Thoracic aorta (tissue), 2 donors: ENCODE measurements around the gene XPR1. TPM values are rescaled to one million over a fixed set of nuclear protein-coding genes. Genes with fewer than 3 reads are reported as not detected.

ENCODE experiments used
- ATAC-seq: fragments of 150-250 bp; one replicate; pipeline ENCODE4 v1.8.0; 2017; ENCODE audit warnings: low read depth; ENCODE audit not compliant: insufficient number of reproducible peaks, low FRiP score
- DNase-seq: peaks from one replicate; pipeline ENCODE4 v3.0.0-alpha.2; 2020; ENCODE audit warnings: low spot score
- H3K27ac ChIP-seq, 2 donors: fragments of 200-600 bp; sonication (generic); 1 replicate in 1 of 2; 2 replicates in 1 of 2; pipeline ENCODE4 v1.5.1; 2016; ENCODE audit warnings: mild to moderate bottlenecking in 2 of 2, moderate library complexity in 2 of 2
- H3K27me3 ChIP-seq: fragments of 200-600 bp; sonication (generic); replicated peaks from 2 replicates; pipeline ENCODE4 v1.6.0; 2016; ENCODE audit warnings: mild to moderate bottlenecking; ENCODE audit not compliant: insufficient read depth
- H3K36me3 ChIP-seq: fragments of 200-600 bp; sonication (generic); one replicate; pipeline ENCODE4 v1.5.1; 2016
- H3K4me1 ChIP-seq, 2 donors: fragments of 200-600 bp; sonication (generic); 1 replicate in 1 of 2; 2 replicates in 1 of 2; pipeline versions ENCODE4 v1.5.1 to v1.6.0; 2016; ENCODE audit warnings: low read depth in 2 of 2, mild to moderate bottlenecking in 1 of 2; ENCODE audit not compliant: control insufficient read depth in 1 of 2
- H3K4me3 ChIP-seq: fragments of 200-600 bp; sonication (generic); 2 replicates; pipeline ENCODE4 v1.5.1; 2016; ENCODE audit warnings: mild to moderate bottlenecking
- H3K9me3 ChIP-seq: fragments of 200-600 bp; sonication (generic); 2 replicates; pipeline ENCODE4 v1.5.1; 2016
- CTCF ChIP-seq: fragments of 200-600 bp; sonication (generic); IDR thresholded peaks from one replicate; pipeline ENCODE4 v1.5.1; 2019; ENCODE audit warnings: antibody characterized with exemption
- total RNA-seq, 2 donors: library from RNA; depleted of rRNA; stranded (reverse); fragments of >200 nt; gene quantifications; one replicate each; pipeline versions ENCODE4 v1.1.0 to v1.2.3, GENCODE V29; 2016

Gene XPR1
- total RNA-seq, 2 donors from 2014 or later = 29.1 to 42.8 TPM

- no peak overlapping the region for H3K4me3 ChIP-seq
- no peaks in the 10 kb centered on the region for H3K27me3 ChIP-seq
- H3K36me3 ChIP-seq = no peaks in the 10 kb centered on the region
- peaks cover 11% of the 10 kb centered on the region in 2 donors for H3K4me1 ChIP-seq
- DNase-seq (no peak), ATAC-seq (no peak)
- no peak for TF ChIP-seq CTCF
- H3K27ac ChIP-seq = no peak overlapping the region
- no peaks in the 10 kb centered on the region for H3K9me3 ChIP-seq
Observed at GRCh38 chr1:180628646-180629045, 3.2 kb upstream of the XPR1 start.

GRCh38 chr1:180630408-180631193, 1.2 kb upstream of the XPR1 start:
- TF ChIP-seq CTCF = no peak
- Histone ChIP-seq H3K4me1 (peaks cover 15 to 24% of the 10 kb centered on the region in 2 donors), H3K27ac (peak overlapping the region; percentile 58 to 81), H3K9me3 (no peaks in the 10 kb centered on the region), H3K36me3 (no peaks in the 10 kb centered on the region), H3K27me3 (no peaks in the 10 kb centered on the region), H3K4me3 (no peak overlapping the region)
- DNase-seq (no peak), ATAC-seq (no peak)

- DNase-seq (no peak), ATAC-seq (no peak)
- Histone ChIP-seq H3K27ac (peak overlapping the region; percentile 58 to 81), H3K4me1 (peaks cover 15 to 31% of the 10 kb centered on the region in 2 donors), H3K4me3 (peak overlapping the region; percentile 74), H3K9me3 (no peaks in the 10 kb centered on the region), H3K27me3 (no peaks in the 10 kb centered on the region), H3K36me3 (no peaks in the 10 kb centered on the region)
- TF ChIP-seq CTCF = no peak
Observed at GRCh38 chr1:180631194-180631765, 542 bp upstream of the XPR1 start.

DNA sequence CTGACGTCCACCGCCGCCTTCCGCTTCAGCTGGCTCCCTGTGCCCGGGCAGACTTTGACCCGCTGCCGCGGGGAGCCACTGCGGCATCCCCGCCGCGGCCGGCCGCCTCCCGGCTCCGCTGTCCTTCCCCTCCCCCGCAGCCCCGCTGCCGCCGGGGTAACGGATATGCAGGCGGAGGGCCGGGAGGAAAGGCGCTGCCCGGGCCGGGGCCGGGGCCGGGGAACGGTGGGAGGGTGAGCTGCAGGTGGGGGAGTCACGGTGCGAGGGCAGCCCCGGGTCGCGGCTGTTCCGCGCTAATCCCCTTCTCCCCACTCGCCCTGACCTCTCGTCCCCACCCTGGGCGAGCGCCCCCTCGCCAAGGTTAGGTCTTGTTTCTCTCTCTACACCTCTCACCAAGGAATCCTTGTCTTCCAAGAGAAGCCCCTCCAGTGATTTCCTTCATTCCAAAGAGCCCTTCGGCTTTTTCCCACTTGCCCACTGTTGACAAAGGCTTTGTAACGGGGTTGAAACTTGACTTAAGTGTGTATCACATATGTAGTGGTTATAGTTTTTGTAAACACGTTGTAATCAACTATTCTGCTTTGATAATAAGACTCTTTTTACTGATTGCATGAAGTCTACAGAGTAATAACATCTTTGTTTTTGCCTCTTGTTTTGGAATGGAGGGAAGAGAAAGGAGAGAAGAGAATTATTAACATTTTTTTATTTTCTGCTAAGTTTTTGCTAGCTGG, 669 bp downstream of the XPR1 start:
- no peak for TF ChIP-seq CTCF
- ATAC-seq (peak; percentile 45), DNase-seq (no peak)
- peaks cover 15 to 36% of the 10 kb centered on the region in 2 donors for H3K4me1 ChIP-seq
- H3K27ac ChIP-seq = peak overlapping the region; percentile 81 to 82
- no peaks in the 10 kb centered on the region for H3K9me3 ChIP-seq
- no peaks in the 10 kb centered on the region for H3K36me3 ChIP-seq
- peak overlapping the region; percentile 74 for H3K4me3 ChIP-seq
- H3K27me3 ChIP-seq = no peaks in the 10 kb centered on the region
